Sigmoid colon (tissue), 7 donors: ENCODE measurements around the gene JMJD7. TPM values are rescaled to one million over a fixed set of nuclear protein-coding genes. Genes with fewer than 3 reads are reported as not detected.
A peak's percentile ranks its signal among the peaks of the same experiment; 100 is the strongest.

ENCODE experiments used
- DNase-seq: peaks from one replicate; pipeline ENCODE4 v3.0.0-alpha.2; 2019
- H3K27ac ChIP-seq, 4 donors: fragments of 200-600 bp; sonication (generic); one replicate each; pipeline ENCODE4 v1.5.1; 2016 to 2019; ENCODE audit warnings: mild to moderate bottlenecking in 1 of 4
- H3K27me3 ChIP-seq, 3 donors: fragments of 200-600 bp; sonication (generic); one replicate each; pipeline ENCODE4 v1.5.1; 2019; ENCODE audit warnings: mild to moderate bottlenecking in 1 of 3
- H3K36me3 ChIP-seq, 4 donors: fragments of 200-600 bp; sonication (generic); one replicate each; pipeline ENCODE4 v1.5.1; 2016 to 2019
- H3K4me1 ChIP-seq, 4 donors: fragments of 200-600 bp; sonication (generic); one replicate each; pipeline ENCODE4 v1.5.1; 2017 to 2019
- H3K4me3 ChIP-seq, 4 donors: fragments of 200-600 bp; sonication (generic); one replicate each; pipeline ENCODE4 v1.5.1; 2017 to 2019; ENCODE audit warnings: mild to moderate bottlenecking in 2 of 4, moderate library complexity in 1 of 4
- H3K9me3 ChIP-seq, 4 donors: fragments of 200-600 bp in 3 of 4; sonication (generic) in 3 of 4; one replicate each; pipeline versions ENCODE4 v1.5.1 to v1.6.1; 2013 to 2019
- CTCF ChIP-seq, 4 experiments: fragments of 450-650 bp in 3 of 4; fragments of 200-600 bp in 1 of 4; IDR thresholded peaks; one replicate each; pipeline ENCODE4 v1.5.1; 2016 to 2019; ENCODE audit warnings: antibody characterized with exemption in 4 of 4, mild to moderate bottlenecking in 3 of 4, moderate library complexity in 2 of 4
- EP300 ChIP-seq, 4 donors: sonication (generic); formaldehyde crosslinking; IDR thresholded peaks; one replicate each; pipeline ENCODE4 v1.6.1; 2017; ENCODE audit warnings: antibody characterized with exemption in 4 of 4
- POLR2A ChIP-seq, 2 donors: fragments of 450-650 bp; IDR thresholded peaks; one replicate each; pipeline ENCODE4 v1.6.1; 2016; ENCODE audit warnings: antibody characterized with exemption in 2 of 2, mild to moderate bottlenecking in 2 of 2, moderate library complexity in 2 of 2
- POLR2AphosphoS5 ChIP-seq, 4 donors: sonication (generic); formaldehyde crosslinking; IDR thresholded peaks; one replicate each; pipeline ENCODE4 v1.6.1; 2017; ENCODE audit warnings: antibody characterized with exemption in 4 of 4
- WGBS, 2 donors: extraction: QIAGEN DNeasy Blood & Tissue Kit; methylation state at CpG; one replicate each; pipeline ENCODE4 v1.1.7; 2013; 5-methylcytosine and 5-hydroxymethylcytosine counted together
- intact Hi-C: fragments of 100-400 bp; cut with DNase I; formaldehyde crosslinking; loops from one replicate; pipeline ENCODE4 v1.15.1; 2023
- polyA plus RNA-seq, 3 donors: library from polyadenylated mRNA; stranded (reverse); fragments of 200-250 nt; gene quantifications; one replicate each; pipeline ENCODE4 v1.2.3, GENCODE V29; 2013
- total RNA-seq, 4 donors: library from RNA; depleted of rRNA; stranded (reverse); fragments of >200 nt; gene quantifications; one replicate each; pipeline ENCODE4 v1.1.0, GENCODE V29; 2016
- donor health status: healthy with polysubstance abuse.
- donor health status: Bipolar disorder and iron deficiency.
- donor health status: healthy.

The JMJD7 gene
- total and polyA plus RNA-seq, 7 donors = 9.5 to 14.0 (median 10.7) TPM

GRCh38 chr15:41789236-41789635, 38.7 kb upstream of the JMJD7 start:
- DNase-seq = no peak
- Histone ChIP-seq H3K27me3 (no peaks in the 10 kb centered on the region), H3K36me3 (no peaks in the 10 kb centered on the region), H3K4me3 (no peak overlapping the region), H3K4me1 (peaks cover 0 to 42% (median 37%) of the 10 kb centered on the region in 4 donors), H3K9me3 (no peaks in the 10 kb centered on the region), H3K27ac (peak overlapping the region in 2 of 4 donors; percentile 1 to 67)
- TF ChIP-seq POLR2AphosphoS5 (IDR thresholded peaks at IDR 0.05) (no peak), EP300 (IDR thresholded peaks at IDR 0.05) (no peak), CTCF (IDR thresholded peaks at IDR 0.05) (no peak), POLR2A (IDR thresholded peaks at IDR 0.05) (no peak)
- WGBS, 2 donors = 66 to 71% methylated on average over 4 of the region's 4 CpGs
- intact Hi-C loops = no loop called here

- Histone ChIP-seq H3K27ac (peak overlapping the region in 2 of 4 donors; percentile 1 to 67), H3K9me3 (no peaks in the 10 kb centered on the region), H3K4me3 (no peak overlapping the region), H3K27me3 (no peaks in the 10 kb centered on the region), H3K4me1 (peaks cover 0 to 42% (median 37%) of the 10 kb centered on the region in 4 donors), H3K36me3 (no peaks in the 10 kb centered on the region)
- intact Hi-C loops = no loop called here
- TF ChIP-seq EP300 (IDR thresholded peaks at IDR 0.05) (no peak), CTCF (IDR thresholded peaks at IDR 0.05) (no peak), POLR2A (IDR thresholded peaks at IDR 0.05) (no peak), POLR2AphosphoS5 (IDR thresholded peaks at IDR 0.05) (no peak)
- DNase-seq = no peak
Observed at GRCh38 chr15:41789662-41790061, 38.2 kb upstream of the JMJD7 start.

- no peaks in the 10 kb centered on the region for H3K9me3 ChIP-seq
- intact Hi-C loops = no loop called here
- no peak for TF ChIP-seq POLR2AphosphoS5 (IDR thresholded peaks at IDR 0.05)
- no peak for TF ChIP-seq EP300 (IDR thresholded peaks at IDR 0.05)
- TF ChIP-seq POLR2A (IDR thresholded peaks at IDR 0.05) = no peak
- no peak for TF ChIP-seq CTCF (IDR thresholded peaks at IDR 0.05)
- no peaks in the 10 kb centered on the region for H3K36me3 ChIP-seq
- DNase-seq = no peak
- no peak overlapping the region for H3K4me3 ChIP-seq
- H3K27ac ChIP-seq = peak overlapping the region in 2 of 4 donors; percentile 19 to 67
- 89 to 98% methylated on average over 3 of the region's 3 CpGs for WGBS, 2 donors
- peaks cover 0 to 42% (median 37%) of the 10 kb centered on the region in 4 donors for H3K4me1 ChIP-seq
- H3K27me3 ChIP-seq = no peaks in the 10 kb centered on the region
Observed at GRCh38 chr15:41790169-41790568, 37.7 kb upstream of the JMJD7 start.

- DNase-seq = no peak
- peaks cover 0 to 45% (median 39%) of the 10 kb centered on the region in 4 donors for H3K4me1 ChIP-seq
- no peaks in the 10 kb centered on the region for H3K27me3 ChIP-seq
- intact Hi-C loops = no loop called here
- peak overlapping the region in 3 of 4 donors; percentile 13 to 67 (median 19) for H3K27ac ChIP-seq
- WGBS, 2 donors = 49 to 82% methylated on average over 5 of the region's 5 CpGs
- H3K4me3 ChIP-seq = no peak overlapping the region
- no peaks in the 10 kb centered on the region for H3K36me3 ChIP-seq
- no peaks in the 10 kb centered on the region for H3K9me3 ChIP-seq
- no peak for TF ChIP-seq POLR2A (IDR thresholded peaks at IDR 0.05)
- TF ChIP-seq CTCF (IDR thresholded peaks at IDR 0.05) = no peak
- TF ChIP-seq EP300 (IDR thresholded peaks at IDR 0.05) = no peak
- TF ChIP-seq POLR2AphosphoS5 (IDR thresholded peaks at IDR 0.05) = no peak
Observed at GRCh38 chr15:41790756-41791546, 36.9 kb upstream of the JMJD7 start.
